GM23338 (cell line): ENCODE measurements around the gene SH3BGRL. TPM values are rescaled to one million over a fixed set of nuclear protein-coding genes. Genes with fewer than 3 reads are reported as not detected.
A peak's percentile ranks its signal among the peaks of the same experiment; 100 is the strongest.

Experiments used
- ATAC-seq: fragments of 200-7000 bp; cut with Tn5 transposase; 3 replicates; pipeline ENCODE4 v1.9.1; 2020
- DNase-seq: peaks from one replicate; pipeline ENCODE4 v3.0.0-alpha.2; 2015; ENCODE audit warnings: low spot score
- H2AFZ ChIP-seq: fragments of 200-600 bp; sonication (generic); 2 replicates; pipeline ENCODE4 v1.8.0; 2016; ENCODE audit warnings: antibody characterized with exemption, mild to moderate bottlenecking, moderate library complexity
- H3F3A ChIP-seq: fragments of 200-600 bp; sonication (generic); replicated peaks from 2 replicates; pipeline ENCODE4 v1.8.0; 2017; ENCODE audit warnings: antibody characterized with exemption, mixed run types, low read depth
- H3K27ac ChIP-seq: fragments of 200-600 bp; sonication (generic); 2 replicates; pipeline ENCODE4 v1.6.1; 2016; ENCODE audit warnings: low read depth
- H3K27me3 ChIP-seq: fragments of 200-600 bp; sonication (generic); 2 replicates; pipeline ENCODE4 v1.8.0; 2016; ENCODE audit warnings: mild to moderate bottlenecking, mixed run types, moderate library complexity; ENCODE audit not compliant: insufficient read depth
- H3K36me3 ChIP-seq: fragments of 200-600 bp; sonication (generic); 2 replicates; pipeline ENCODE4 v1.8.0; 2016; ENCODE audit warnings: mild to moderate bottlenecking; ENCODE audit not compliant: insufficient read depth
- H3K4me1 ChIP-seq: fragments of 200-600 bp; sonication (generic); 2 replicates; pipeline ENCODE4 v1.8.0; 2016; ENCODE audit warnings: mild to moderate bottlenecking, moderate library complexity; ENCODE audit not compliant: insufficient read depth
- H3K4me2 ChIP-seq: fragments of 200-600 bp; sonication (generic); 2 replicates; pipeline ENCODE4 v1.7.1; 2017; ENCODE audit warnings: mixed run types
- H3K4me3 ChIP-seq: fragments of 200-600 bp; sonication (generic); 2 replicates; pipeline ENCODE4 v1.6.1; 2016; ENCODE audit warnings: mixed run types
- H3K79me2 ChIP-seq: fragments of 200-600 bp; sonication (generic); replicated peaks from 2 replicates; pipeline ENCODE4 v1.8.0; 2017; ENCODE audit warnings: mild to moderate bottlenecking; ENCODE audit not compliant: insufficient read depth
- H3K9me2 ChIP-seq: fragments of 200-600 bp; sonication (generic); 2 replicates; pipeline ENCODE4 v1.8.0; 2017; ENCODE audit not compliant: insufficient read depth
- H4K20me1 ChIP-seq: fragments of 200-600 bp; sonication (generic); replicated peaks from 2 replicates; pipeline ENCODE4 v1.8.0; 2017; ENCODE audit warnings: mild to moderate bottlenecking; ENCODE audit not compliant: insufficient read depth
- H3K27ac Mint-ChIP-seq: 2 replicates; pipeline ENCODE4 v1.8.0; 2020; ENCODE audit warnings: inconsistent platforms, mild to moderate bottlenecking, moderate library complexity, mixed read lengths
- H3K27me3 Mint-ChIP-seq: 3 replicates; pipeline ENCODE4 v1.8.0; 2022; ENCODE audit warnings: low read depth, mild to moderate bottlenecking, moderate library complexity, mixed read lengths, inconsistent platforms; ENCODE audit not compliant: insufficient read depth, poor library complexity
- H3K36me3 Mint-ChIP-seq: 3 replicates; pipeline ENCODE4 v1.8.0; 2021; ENCODE audit warnings: low read depth, mild to moderate bottlenecking, inconsistent platforms, moderate library complexity, mixed read lengths
- H3K4me1 Mint-ChIP-seq: 3 replicates; pipeline ENCODE4 v1.8.0; 2020; ENCODE audit warnings: mild to moderate bottlenecking, inconsistent platforms, mixed read lengths
- H3K4me3 Mint-ChIP-seq: 3 replicates; pipeline ENCODE4 v1.8.0; 2021; ENCODE audit warnings: moderate library complexity, mild to moderate bottlenecking, inconsistent platforms, mixed read lengths
- H3K9me3 Mint-ChIP-seq: 3 replicates; pipeline ENCODE4 v1.8.0; 2020; ENCODE audit warnings: moderate library complexity, mild to moderate bottlenecking, inconsistent platforms, mixed read lengths
- CREB1 ChIP-seq: fragments of 250-450 bp; sonication (Bioruptor Pico); IDR thresholded peaks from 2 replicates; pipeline ENCODE4 v1.5.0; 2020; ENCODE audit warnings: low read depth, mild to moderate bottlenecking, moderate library complexity
- CTCF ChIP-seq, 2 experiments: fragments of 200-600 bp in 1 of 2; sonication (generic) in 1 of 2; conservative IDR thresholded peaks; 2 replicates each; pipeline versions ENCODE4 v1.5.1 to v1.6.1; 2016 to 2017; ENCODE audit warnings: antibody characterized with exemption in 2 of 2, low read depth in 2 of 2, mild to moderate bottlenecking in 2 of 2, moderate library complexity in 1 of 2
- EZH2 ChIP-seq: fragments of 200-600 bp; sonication (generic); IDR thresholded peaks from one replicate; pipeline ENCODE4 v1.8.0; 2017; ENCODE audit warnings: antibody characterized with exemption, mild to moderate bottlenecking, low read depth; ENCODE audit not compliant: unreplicated experiment
- EZH2phosphoT487 ChIP-seq: fragments of 200-600 bp; sonication (generic); IDR thresholded peaks from one replicate; pipeline ENCODE4 v1.8.1; 2018; ENCODE audit warnings: antibody characterized with exemption; ENCODE audit not compliant: unreplicated experiment
- JUNB ChIP-seq: IDR thresholded peaks from one replicate; pipeline ENCODE4 v1.6.1; 2016; ENCODE audit warnings: antibody characterized with exemption; ENCODE audit not compliant: unreplicated experiment
- NANOG ChIP-seq: IDR thresholded peaks from 2 replicates; pipeline ENCODE4 v1.6.1; 2016; ENCODE audit warnings: antibody characterized with exemption, borderline replicate concordance
- POLR2AphosphoS5 ChIP-seq: IDR thresholded peaks from 2 replicates; pipeline ENCODE4 v1.6.1; 2016; ENCODE audit warnings: antibody characterized with exemption, low read depth
- REST ChIP-seq: IDR thresholded peaks from one replicate; pipeline ENCODE4 v1.6.1; 2018; ENCODE audit warnings: antibody characterized with exemption; ENCODE audit not compliant: unreplicated experiment
- STAT1 ChIP-seq: IDR thresholded peaks from one replicate; pipeline ENCODE4 v1.6.1; 2016; ENCODE audit warnings: antibody characterized with exemption; ENCODE audit not compliant: unreplicated experiment
- ZNF114 ChIP-seq: fragments of 250-450 bp; sonication (Bioruptor Pico); IDR thresholded peaks from 2 replicates; pipeline ENCODE4 v1.5.0; 2020; ENCODE audit warnings: mild to moderate bottlenecking, moderate library complexity
- ZNF331 ChIP-seq: fragments of 250-450 bp; sonication (Bioruptor Pico); IDR thresholded peaks from 2 replicates; pipeline ENCODE4 v1.5.0; 2020; ENCODE audit warnings: low read depth, mild to moderate bottlenecking, moderate library complexity
- polyA plus RNA-seq: library from polyadenylated mRNA; unstranded; fragments of >200 nt; fragmentation: Nextera tagmentation; extraction: Ambion mirVana; gene quantifications from 2 replicates; pipeline ENCODE4 v1.2.1, GENCODE V29; 2016
- total RNA-seq: library from RNA; depleted of rRNA; stranded (reverse); fragments of >200 nt; shearing (Covaris generic); gene quantifications from 2 replicates; pipeline ENCODE4 v1.2.3, GENCODE V29; 2014
- TF ChIP-seq, protein P1 (sequence below): IDR thresholded peaks from 2 replicates; pipeline ENCODE4 v1.6.1; 2016; ENCODE audit warnings: antibody characterized with exemption

The SH3BGRL gene
- total and polyA plus RNA-seq, 2 experiments from 2014 or later: 60.8 to 61.1 TPM

GRCh38 chrX:81261576-81261975 is 59.7 kb downstream of the SH3BGRL start (continued):
- TF ChIP-seq CTCF (conservative IDR thresholded peaks at IDR 0.05; ENCODE audit: low read depth in 2 of 2): no peak
- no peak for TF ChIP-seq NANOG
- TF ChIP-seq POLR2AphosphoS5: no peak
- TF ChIP-seq, protein P1, sequence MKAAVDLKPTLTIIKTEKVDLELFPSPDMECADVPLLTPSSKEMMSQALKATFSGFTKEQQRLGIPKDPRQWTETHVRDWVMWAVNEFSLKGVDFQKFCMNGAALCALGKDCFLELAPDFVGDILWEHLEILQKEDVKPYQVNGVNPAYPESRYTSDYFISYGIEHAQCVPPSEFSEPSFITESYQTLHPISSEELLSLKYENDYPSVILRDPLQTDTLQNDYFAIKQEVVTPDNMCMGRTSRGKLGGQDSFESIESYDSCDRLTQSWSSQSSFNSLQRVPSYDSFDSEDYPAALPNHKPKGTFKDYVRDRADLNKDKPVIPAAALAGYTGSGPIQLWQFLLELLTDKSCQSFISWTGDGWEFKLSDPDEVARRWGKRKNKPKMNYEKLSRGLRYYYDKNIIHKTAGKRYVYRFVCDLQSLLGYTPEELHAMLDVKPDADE: no peak

- H3K4me1 Mint-ChIP-seq: peaks cover 54% of the 10 kb centered on the region; the same call in 2 of the 3 replicates
- H3K27me3 ChIP-seq: no peaks in the 10 kb centered on the region
These were observed 61.2 kb downstream of the SH3BGRL start for GRCh38 chrX:81263059-81263458.

More at GRCh38 chrX:81263059-81263458, 61.2 kb downstream of the SH3BGRL start:
- ATAC-seq (peak; percentile 81), DNase-seq (peak; percentile 22)
- peaks cover 45% of the 10 kb centered on the region for H3K4me1 ChIP-seq
- TF ChIP-seq EZH2 (no peak), ZNF331 (CRISPR knock-in tag) (no peak), JUNB (no peak), NANOG (no peak), CTCF (conservative IDR thresholded peaks at IDR 0.05; ENCODE audit: low read depth in 2 of 2) (no peak), ZNF114 (CRISPR knock-in tag) (no peak), CREB1 (CRISPR knock-in tag) (no peak), REST (no peak), EZH2phosphoT487 (no peak), STAT1 (no peak)
- no peak overlapping the region for H3K4me3 ChIP-seq
- no peaks in the 10 kb centered on the region for H3K36me3 ChIP-seq
- no peak overlapping the region for H2AFZ ChIP-seq
- H3K4me2 ChIP-seq: no peak overlapping the region
- no peaks in the 10 kb centered on the region for H3K9me3 Mint-ChIP-seq
- no peaks in the 10 kb centered on the region for H3K9me2 ChIP-seq
- H4K20me1 ChIP-seq: no peaks in the 10 kb centered on the region
- no peaks in the 10 kb centered on the region for H3F3A ChIP-seq
- no peaks in the 10 kb centered on the region for H3K27me3 Mint-ChIP-seq
- no peak overlapping the region for H3K4me3 Mint-ChIP-seq
- no peaks in the 10 kb centered on the region for H3K36me3 Mint-ChIP-seq
- 0 out of 2 replicates have a peak overlapping the region, but pooled peaks have one; percentile 69 for H3K27ac ChIP-seq
- peaks cover 12% of the 10 kb centered on the region for H3K79me2 ChIP-seq
- 0 out of 2 replicates have a peak overlapping the region, but pooled peaks have one; percentile 36 for H3K27ac Mint-ChIP-seq
